ENCODE data around the gene DBR1.

Gene DBR1

GRCh38 chr3:138180375-138181029 is 5.8 kb upstream of the DBR1 start:
- no peak overlapping the region for H2AFZ ChIP-seq (ENCODE audit: low read depth, low read length)
- H3K27ac ChIP-seq (ENCODE audit: low read length): no peak overlapping the region
- no peaks in the 10 kb centered on the region for H3K79me2 ChIP-seq (ENCODE audit: low read length)
- H3K4me2 ChIP-seq (ENCODE audit: low read length): no peak overlapping the region
- no peak overlapping the region for H3K9ac ChIP-seq (ENCODE audit: low read length)
- TF ChIP-seq EZH2phosphoT487 (IDR thresholded peaks at IDR 0.05; ENCODE audit: low read depth): no peak
- peak; percentile 70 for TF ChIP-seq CTCF (IDR thresholded peaks at IDR 0.05; ENCODE audit: low read depth, low read length)
- peaks cover 8% of the 10 kb centered on the region; the same call in 1 of the 2 replicates for H3K4me1 ChIP-seq (ENCODE audit: low read length)
- H3K9me3 ChIP-seq (ENCODE audit: insufficient read depth, low read length): no peaks in the 10 kb centered on the region
- no peak overlapping the region for H3K4me3 ChIP-seq (ENCODE audit: low read length)
- H3K36me3 ChIP-seq (replicated peaks; ENCODE audit: low read depth, low read length): no peaks in the 10 kb centered on the region
- peaks cover 15% of the 10 kb centered on the region; the same call in 1 of the 2 replicates for H3K27me3 ChIP-seq (ENCODE audit: low read depth, low read length)
- no peaks in the 10 kb centered on the region for H4K20me1 ChIP-seq (ENCODE audit: insufficient read depth, low read length)

- no peaks in the 10 kb centered on the region for H3K9me3 ChIP-seq (ENCODE audit: insufficient read depth, low read length)
- H3K4me2 ChIP-seq (ENCODE audit: low read length): peak overlapping the region; percentile 94
- no peaks in the 10 kb centered on the region for H4K20me1 ChIP-seq (ENCODE audit: insufficient read depth, low read length)
- H3K27ac ChIP-seq (ENCODE audit: low read length): peak overlapping the region; percentile 54
- no peaks in the 10 kb centered on the region for H3K27me3 ChIP-seq (ENCODE audit: low read depth, low read length)
- peaks cover 14% of the 10 kb centered on the region for H3K79me2 ChIP-seq (ENCODE audit: low read length)
- peaks cover 3% of the 10 kb centered on the region for H3K36me3 ChIP-seq (replicated peaks; ENCODE audit: low read depth, low read length)
- peak overlapping the region; percentile 72 for H3K9ac ChIP-seq (ENCODE audit: low read length)
- peak overlapping the region; percentile 88 for H3K4me3 ChIP-seq (ENCODE audit: low read length)
- TF ChIP-seq EZH2phosphoT487 (IDR thresholded peaks at IDR 0.05; ENCODE audit: low read depth): no peak
- no peak for TF ChIP-seq CTCF (IDR thresholded peaks at IDR 0.05; ENCODE audit: low read depth, low read length)
- H3K4me1 ChIP-seq (ENCODE audit: low read length): peaks cover 10% of the 10 kb centered on the region
- peak overlapping the region; percentile 97 for H2AFZ ChIP-seq (ENCODE audit: low read depth, low read length)
Observed at GRCh38 chr3:138173769-138174420, 826 bp downstream of the DBR1 start.

- Histone ChIP-seq H3K27ac (ENCODE audit: low read length) (no peak overlapping the region), H3K4me1 (ENCODE audit: low read length) (peaks cover 10% of the 10 kb centered on the region), H3K4me2 (ENCODE audit: low read length) (no peak overlapping the region), H3K9ac (ENCODE audit: low read length) (no peak overlapping the region), H3K36me3 (replicated peaks; ENCODE audit: low read depth, low read length) (peaks cover 3% of the 10 kb centered on the region), H3K27me3 (ENCODE audit: low read depth, low read length) (no peaks in the 10 kb centered on the region), H2AFZ (ENCODE audit: low read depth, low read length) (no peak overlapping the region), H3K4me3 (ENCODE audit: low read length) (no peak overlapping the region), H4K20me1 (ENCODE audit: insufficient read depth, low read length) (no peaks in the 10 kb centered on the region), H3K9me3 (ENCODE audit: insufficient read depth, low read length) (no peaks in the 10 kb centered on the region), H3K79me2 (ENCODE audit: low read length) (peaks cover 14% of the 10 kb centered on the region)
- TF ChIP-seq CTCF (IDR thresholded peaks at IDR 0.05; ENCODE audit: low read depth, low read length) (no peak), EZH2phosphoT487 (IDR thresholded peaks at IDR 0.05; ENCODE audit: low read depth) (no peak)
Observed at GRCh38 chr3:138172625-138173024, 2.1 kb downstream of the DBR1 start.

GRCh38 chr3:138165061-138165460 is 9.7 kb downstream of the DBR1 start:
- Histone ChIP-seq H3K9me3 (ENCODE audit: insufficient read depth, low read length) (no peaks in the 10 kb centered on the region), H3K27ac (ENCODE audit: low read length) (no peak overlapping the region), H3K36me3 (replicated peaks; ENCODE audit: low read depth, low read length) (peaks cover 31% of the 10 kb centered on the region), H3K4me1 (ENCODE audit: low read length) (no peaks in the 10 kb centered on the region), H3K79me2 (ENCODE audit: low read length) (no peaks in the 10 kb centered on the region), H3K27me3 (ENCODE audit: low read depth, low read length) (no peaks in the 10 kb centered on the region), H2AFZ (ENCODE audit: low read depth, low read length) (no peak overlapping the region), H3K4me2 (ENCODE audit: low read length) (no peak overlapping the region), H3K9ac (ENCODE audit: low read length) (no peak overlapping the region), H4K20me1 (ENCODE audit: insufficient read depth, low read length) (no peaks in the 10 kb centered on the region; the same call in 1 of the 2 replicates), H3K4me3 (ENCODE audit: low read length) (no peak overlapping the region)
- TF ChIP-seq EZH2phosphoT487 (IDR thresholded peaks at IDR 0.05; ENCODE audit: low read depth): no peak
- TF ChIP-seq CTCF (IDR thresholded peaks at IDR 0.05; ENCODE audit: low read depth, low read length): no peak
